PC-3 (cell line): ENCODE data around the gene CDK1.

Source experiments
- EZH2phosphoT487 ChIP-seq: fragments of 300-600 bp; sonication (generic); IDR thresholded peaks from 2 replicates; pipeline ENCODE4 v1.6.1; 2018; ENCODE audit warnings: mild to moderate bottlenecking, antibody characterized with exemption, low read length, borderline replicate concordance
- TF ChIP-seq, protein P1 (sequence below): fragments of 300-600 bp; sonication (generic); conservative IDR thresholded peaks from 2 replicates; pipeline ENCODE4 v1.5.1; 2017; ENCODE audit warnings: antibody characterized with exemption, low read depth, mild to moderate bottlenecking, low read length

DNA sequence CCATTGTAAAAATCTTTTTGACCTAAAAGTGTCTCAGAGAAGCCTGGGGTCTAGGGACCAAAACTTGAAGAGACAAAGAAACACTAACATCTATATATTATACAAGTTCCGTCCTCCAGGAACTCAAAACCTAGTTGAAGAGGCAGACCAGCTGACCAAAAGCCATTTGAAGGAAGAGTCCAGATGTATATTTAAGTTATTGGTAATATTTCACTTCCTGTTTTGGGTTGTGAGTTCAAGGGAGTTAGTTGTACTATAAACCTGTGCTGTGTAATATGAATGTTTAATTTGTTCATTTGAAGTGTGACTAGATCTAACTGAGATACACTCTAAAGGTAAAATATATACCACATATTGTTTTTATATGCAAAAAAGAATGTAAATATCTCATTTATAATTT lies 45.0 kb downstream of the CDK1 start:
- TF ChIP-seq, protein P1, sequence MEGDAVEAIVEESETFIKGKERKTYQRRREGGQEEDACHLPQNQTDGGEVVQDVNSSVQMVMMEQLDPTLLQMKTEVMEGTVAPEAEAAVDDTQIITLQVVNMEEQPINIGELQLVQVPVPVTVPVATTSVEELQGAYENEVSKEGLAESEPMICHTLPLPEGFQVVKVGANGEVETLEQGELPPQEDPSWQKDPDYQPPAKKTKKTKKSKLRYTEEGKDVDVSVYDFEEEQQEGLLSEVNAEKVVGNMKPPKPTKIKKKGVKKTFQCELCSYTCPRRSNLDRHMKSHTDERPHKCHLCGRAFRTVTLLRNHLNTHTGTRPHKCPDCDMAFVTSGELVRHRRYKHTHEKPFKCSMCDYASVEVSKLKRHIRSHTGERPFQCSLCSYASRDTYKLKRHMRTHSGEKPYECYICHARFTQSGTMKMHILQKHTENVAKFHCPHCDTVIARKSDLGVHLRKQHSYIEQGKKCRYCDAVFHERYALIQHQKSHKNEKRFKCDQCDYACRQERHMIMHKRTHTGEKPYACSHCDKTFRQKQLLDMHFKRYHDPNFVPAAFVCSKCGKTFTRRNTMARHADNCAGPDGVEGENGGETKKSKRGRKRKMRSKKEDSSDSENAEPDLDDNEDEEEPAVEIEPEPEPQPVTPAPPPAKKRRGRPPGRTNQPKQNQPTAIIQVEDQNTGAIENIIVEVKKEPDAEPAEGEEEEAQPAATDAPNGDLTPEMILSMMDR = no peak
- TF ChIP-seq EZH2phosphoT487 = no peak
